ENCODE measurements around the gene ELOVL7. TPM values are rescaled to one million over a fixed set of nuclear protein-coding genes. Genes with fewer than 3 reads are reported as not detected.

ELOVL7 gene
- polyA plus RNA-seq, 1 of the 3 experiments (the other 2 are of a cell fraction) = 0.07 TPM

- H3K4me3 ChIP-seq (ENCODE audit: low read depth in 2 of 2, low read length in 1 of 2) = no peak overlapping the region
- ChIA-PET POLR2A (no interaction called here), CTCF (no interaction called here)
- H3K79me2 ChIP-seq (ENCODE audit: insufficient read depth) = no peaks in the 10 kb centered on the region
- H3K36me3 ChIP-seq (replicated peaks in 1 of 2; ENCODE audit: control insufficient read depth in 1 of 2, insufficient read depth in 2 of 2, low read length in 1 of 2) = no peaks in the 10 kb centered on the region
- H3K4me2 ChIP-seq = no peak overlapping the region
- TF ChIP-seq MEF2A (IDR thresholded peaks at IDR 0.05; ENCODE audit: borderline replicate concordance, low read depth) = no peak
- H3K27me3 ChIP-seq (ENCODE audit: insufficient read depth) = no peaks in the 10 kb centered on the region; the same call in 1 of the 2 replicates
- no peak overlapping the region for H3K9ac ChIP-seq
- no peaks in the 10 kb centered on the region for H3K9me2 ChIP-seq
- DNase-seq = no peak
- no peak overlapping the region for H2AFZ ChIP-seq (ENCODE audit: low read depth)
- H3F3A ChIP-seq (replicated peaks; ENCODE audit: insufficient read depth) = no peaks in the 10 kb centered on the region
- no peaks in the 10 kb centered on the region for H3K9me3 ChIP-seq
- H3K4me1 ChIP-seq (ENCODE audit: control insufficient read depth in 1 of 2, insufficient read depth in 2 of 2, low read depth in 1 of 2, low read length in 1 of 2) = no peaks in the 10 kb centered on the region
- no peak overlapping the region for H3K27ac ChIP-seq (ENCODE audit: low read depth in 2 of 2, low read length in 1 of 2)
- H4K20me1 ChIP-seq (ENCODE audit: insufficient read depth) = no peaks in the 10 kb centered on the region
Measured at GRCh38 chr5:60830581-60831127, 13.4 kb downstream of the ELOVL7 start.

- H3K4me3 ChIP-seq (ENCODE audit: low read depth in 2 of 2, low read length in 1 of 2) = no peak overlapping the region
- no peak for TF ChIP-seq ELF1 (IDR thresholded peaks at IDR 0.05)
- no peak for TF ChIP-seq CHD2 (IDR thresholded peaks at IDR 0.05; ENCODE audit: low read length, partially characterized antibody)
- TF ChIP-seq NRF1 (IDR thresholded peaks at IDR 0.05; ENCODE audit: low read depth, low read length) = no peak
- TF ChIP-seq SIN3A (IDR thresholded peaks at IDR 0.05; ENCODE audit: borderline replicate concordance, low read depth, low read length) = no peak
- no peak for TF ChIP-seq YY1 (IDR thresholded peaks at IDR 0.05; ENCODE audit: low read depth)
- no peak for TF ChIP-seq EP300 (IDR thresholded peaks at IDR 0.05; ENCODE audit: borderline replicate concordance in 1 of 2, low read depth in 1 of 2, low read length in 1 of 2)
- TF ChIP-seq RFX5 (IDR thresholded peaks at IDR 0.05; ENCODE audit: low read length) = no peak
- TF ChIP-seq ZBTB33 (IDR thresholded peaks at IDR 0.05; ENCODE audit: borderline replicate concordance, low read depth) = no peak
- TF ChIP-seq RXRA (IDR thresholded peaks at IDR 0.05; ENCODE audit: borderline replicate concordance, low read depth) = no peak
- no peak for TF ChIP-seq TCF12 (IDR thresholded peaks at IDR 0.05)
- TF ChIP-seq RAD21 (IDR thresholded peaks at IDR 0.05; ENCODE audit: low read length) = no peak
- no peak for TF ChIP-seq CTCF (IDR thresholded peaks at IDR 0.05)
- no peak for TF ChIP-seq TAF1 (IDR thresholded peaks at IDR 0.05; ENCODE audit: borderline replicate concordance, low read depth, low read length)
- no peak for TF ChIP-seq FOXM1 (IDR thresholded peaks at IDR 0.05; ENCODE audit: low read depth)
- no peak for TF ChIP-seq TEAD4 (IDR thresholded peaks at IDR 0.05; ENCODE audit: borderline replicate concordance, insufficient read depth)
- 34% methylated on average over 2 of the region's 2 CpGs for WGBS (ENCODE audit: low lambda C conversion rate)
- no peak overlapping the region for H3K9ac ChIP-seq
- no peak overlapping the region for H3K27ac ChIP-seq (ENCODE audit: low read depth in 2 of 2, low read length in 1 of 2)
- no peak overlapping the region for H2AFZ ChIP-seq (ENCODE audit: low read depth)
- no peak overlapping the region for H3K4me2 ChIP-seq
- no peaks in the 10 kb centered on the region; the same call in 1 of the 2 replicates for H3K27me3 ChIP-seq (ENCODE audit: insufficient read depth)
- no peaks in the 10 kb centered on the region for H3K79me2 ChIP-seq (ENCODE audit: insufficient read depth)
- ChIA-PET CTCF (no interaction called here), POLR2A (no interaction called here)
- H3K36me3 ChIP-seq (replicated peaks in 1 of 2; ENCODE audit: control insufficient read depth in 1 of 2, insufficient read depth in 2 of 2, low read length in 1 of 2) = no peaks in the 10 kb centered on the region
- no peaks in the 10 kb centered on the region for H3K9me3 ChIP-seq
- H3K9me2 ChIP-seq = no peaks in the 10 kb centered on the region
- no peak for DNase-seq
- H3K4me1 ChIP-seq (ENCODE audit: control insufficient read depth in 1 of 2, insufficient read depth in 2 of 2, low read depth in 1 of 2, low read length in 1 of 2) = no peaks in the 10 kb centered on the region
- H4K20me1 ChIP-seq (ENCODE audit: insufficient read depth) = no peaks in the 10 kb centered on the region
- no peaks in the 10 kb centered on the region for H3F3A ChIP-seq (replicated peaks; ENCODE audit: insufficient read depth)
Measured at GRCh38 chr5:60829490-60830266, 14.4 kb downstream of the ELOVL7 start.
